HG02970 (cell line): ENCODE results near the gene GP5.

ENCODE experiments used
- ATAC-seq: cut with Tn5 transposase; IDR thresholded peaks from one replicate; pipeline ENCODE4 v1.9.1; 2021; ENCODE audit warnings: mild to moderate bottlenecking, moderate library complexity, moderate number of reproducible peaks; ENCODE audit not compliant: unreplicated experiment, low FRiP score

The GP5 gene

DNA sequence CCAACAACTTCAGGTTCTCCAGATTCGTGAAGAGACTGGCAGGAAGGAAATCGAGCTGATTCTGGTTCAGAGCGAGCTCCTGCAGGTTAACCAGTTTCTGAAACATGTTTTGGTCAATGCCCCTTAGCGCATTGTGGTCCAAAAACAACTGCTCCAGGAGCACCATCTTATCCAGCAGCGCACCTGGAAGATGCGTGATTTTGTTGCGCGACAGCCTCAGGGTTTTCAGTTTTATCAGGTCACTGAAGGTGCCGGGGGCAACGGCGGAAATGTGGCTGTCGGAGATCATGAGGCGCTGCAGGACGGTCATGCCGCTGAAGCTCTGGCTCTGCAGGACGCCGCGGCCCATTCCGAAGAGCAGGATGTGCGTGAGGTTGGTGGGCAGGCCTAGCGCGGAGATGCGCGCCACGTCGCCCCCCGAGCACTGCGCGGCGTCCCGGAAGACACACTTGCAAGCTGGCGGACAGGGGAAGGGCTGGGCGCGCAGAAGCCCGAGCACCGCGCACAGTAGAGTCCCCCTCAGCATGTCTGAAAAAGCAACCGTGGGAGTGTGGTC lies 1.2 kb downstream of the GP5 start:
- ATAC-seq: no peak

DNA sequence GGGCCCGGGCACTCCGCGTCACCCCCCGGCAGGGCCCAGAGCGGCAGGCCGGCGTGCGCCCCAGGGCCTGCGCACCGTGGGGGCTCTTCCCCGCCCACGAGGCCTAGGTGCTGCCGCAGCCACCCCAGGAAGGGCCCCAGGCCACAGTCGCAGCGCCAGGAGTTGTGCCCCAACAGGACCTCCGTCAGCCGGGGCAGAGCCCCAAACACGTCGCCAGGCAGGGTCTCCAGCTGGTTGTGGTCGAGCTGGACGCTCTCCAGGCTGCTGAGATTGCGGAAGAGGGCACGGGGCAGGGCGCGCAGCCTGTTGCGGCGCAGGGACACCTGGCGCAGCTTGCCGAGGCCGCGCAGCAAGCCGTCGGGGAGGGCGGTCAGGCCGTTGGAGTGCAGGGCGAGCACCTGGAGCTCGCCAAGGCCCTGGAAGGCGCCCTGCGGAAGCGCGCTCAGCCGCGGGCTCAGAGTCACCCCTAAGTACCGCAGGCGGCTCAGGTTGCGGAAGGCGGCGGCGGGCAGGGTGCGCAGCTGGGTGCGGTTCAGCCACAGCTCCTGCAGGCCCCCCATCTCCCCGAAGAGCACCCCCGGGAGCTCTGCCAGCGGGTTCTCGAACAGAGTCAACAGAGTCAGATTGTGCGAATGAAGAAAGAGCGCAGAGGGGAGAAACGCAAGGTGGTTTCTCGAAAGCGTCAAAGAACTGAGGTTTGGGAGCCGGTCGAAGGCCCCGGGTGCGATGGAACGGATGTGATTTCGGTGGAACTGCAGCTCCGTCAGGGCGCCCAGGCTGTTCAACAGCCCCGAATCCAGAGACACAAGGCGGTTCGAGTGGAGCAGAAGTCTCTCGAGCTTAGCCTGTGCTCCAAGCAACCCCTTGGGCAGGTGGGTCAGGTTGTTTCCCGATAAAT lies 2.0 kb downstream of the GP5 start:
- ATAC-seq: no peak

DNA sequence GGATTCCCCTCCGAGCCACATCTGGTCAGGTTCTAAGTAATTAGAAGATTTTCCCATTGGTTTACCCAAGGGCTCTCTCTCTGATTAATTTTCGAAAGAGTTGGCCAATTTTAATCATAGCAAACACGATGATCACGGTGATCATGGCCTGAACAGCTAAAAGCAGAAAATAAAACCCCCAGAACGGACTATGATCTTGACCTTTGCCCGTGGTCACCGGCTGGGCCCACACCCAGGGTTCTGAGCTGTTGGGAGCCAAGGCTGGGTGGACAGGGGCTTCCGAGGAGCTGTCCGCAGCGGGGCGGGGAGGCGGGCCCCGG lies 2.6 kb downstream of the GP5 start:
- no peak for ATAC-seq

DNA sequence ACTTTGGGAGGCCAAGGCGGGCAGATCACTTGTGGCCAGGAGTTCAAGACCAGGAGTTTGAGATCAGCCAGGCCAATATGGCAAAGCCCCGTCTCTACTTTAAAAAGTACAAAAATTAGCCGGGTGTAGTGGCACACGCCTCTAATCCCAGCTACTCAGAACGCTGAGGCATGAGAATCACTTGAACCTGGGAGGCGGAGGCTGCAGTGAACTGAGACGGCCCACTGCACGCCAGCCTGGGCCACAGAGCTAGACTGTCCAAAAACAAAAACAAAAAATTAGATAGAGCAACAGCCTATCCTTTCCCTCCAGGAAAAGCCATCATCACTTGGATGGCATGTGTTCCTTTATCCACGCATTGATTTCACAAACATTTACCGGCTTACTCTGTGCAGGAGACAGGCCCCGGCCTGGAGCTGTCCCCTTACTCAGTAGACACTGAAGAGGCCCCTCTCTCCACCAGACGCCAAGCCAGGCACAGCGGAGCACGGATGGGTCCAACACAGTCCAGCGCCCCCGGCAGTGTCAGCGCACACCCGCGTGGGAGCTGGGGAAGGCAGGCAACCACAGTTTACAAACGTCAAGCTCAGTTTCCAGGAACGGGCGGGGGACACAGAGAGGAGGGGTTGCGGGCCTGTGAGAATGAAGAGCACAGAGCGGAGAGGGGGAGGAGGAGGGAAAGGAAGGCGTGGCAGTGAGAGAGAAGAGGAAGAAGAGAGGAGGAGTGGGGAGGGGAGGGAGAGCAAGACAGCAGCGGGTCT lies 3.1 kb downstream of the GP5 start:
- no peak for ATAC-seq

DNA sequence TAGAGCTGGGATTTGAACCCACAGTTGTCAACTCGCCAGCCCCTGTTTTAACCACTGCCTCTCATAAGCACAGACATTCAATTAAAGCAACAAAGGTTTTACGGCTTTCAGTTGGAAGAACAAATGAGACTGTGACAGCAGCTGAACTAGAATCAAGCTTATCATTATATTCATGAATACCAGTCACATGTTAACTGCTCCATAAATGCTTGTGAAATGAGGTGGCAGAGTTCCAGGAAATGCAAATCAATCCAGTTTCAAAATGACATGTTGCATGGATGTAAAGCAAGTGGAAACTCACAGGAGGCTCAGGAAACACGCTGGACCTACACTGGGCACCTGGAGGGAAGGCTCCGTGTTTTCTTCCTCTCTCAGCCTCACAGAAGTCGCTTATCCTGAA lies 3.9 kb downstream of the GP5 start:
- no peak for ATAC-seq

DNA sequence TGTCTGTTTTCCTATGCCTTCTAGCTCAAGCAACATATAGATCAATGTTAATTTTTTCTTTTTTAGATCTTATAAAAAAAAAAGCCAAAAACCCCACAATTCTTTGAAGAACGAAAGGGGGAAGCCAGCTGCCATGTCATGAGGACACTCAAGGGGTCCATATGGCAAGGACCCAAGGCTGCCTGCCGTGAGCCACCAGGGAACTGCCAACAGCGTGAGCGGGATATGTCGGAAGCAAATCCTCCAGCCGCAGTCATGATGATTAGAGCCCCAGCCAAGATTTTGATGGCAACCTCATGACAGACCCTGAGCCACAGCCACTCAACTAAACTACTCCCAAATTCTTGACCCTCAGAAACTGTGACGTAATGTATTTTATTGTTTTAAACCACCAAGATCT lies 6.5 kb downstream of the GP5 start:
- ATAC-seq: no peak

DNA sequence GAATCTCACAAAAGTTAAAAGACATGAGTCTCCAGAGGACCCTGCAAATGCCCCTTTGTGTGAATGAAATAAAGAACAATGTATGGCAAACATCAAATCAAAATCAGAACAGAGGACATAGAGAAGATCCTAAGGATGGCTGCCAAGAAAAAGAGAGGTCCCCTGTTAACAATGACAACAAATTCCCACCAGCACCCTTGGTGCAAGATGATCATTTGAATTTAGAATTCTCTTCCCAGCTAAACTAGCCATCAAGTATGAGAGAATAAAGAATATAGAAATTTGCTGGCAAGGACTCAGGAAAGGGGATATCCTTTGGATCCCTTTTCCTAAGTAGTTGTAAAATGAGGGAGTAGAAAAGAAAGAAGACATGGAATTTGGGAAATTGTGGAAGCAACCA lies 8.2 kb downstream of the GP5 start:
- ATAC-seq: no peak

DNA sequence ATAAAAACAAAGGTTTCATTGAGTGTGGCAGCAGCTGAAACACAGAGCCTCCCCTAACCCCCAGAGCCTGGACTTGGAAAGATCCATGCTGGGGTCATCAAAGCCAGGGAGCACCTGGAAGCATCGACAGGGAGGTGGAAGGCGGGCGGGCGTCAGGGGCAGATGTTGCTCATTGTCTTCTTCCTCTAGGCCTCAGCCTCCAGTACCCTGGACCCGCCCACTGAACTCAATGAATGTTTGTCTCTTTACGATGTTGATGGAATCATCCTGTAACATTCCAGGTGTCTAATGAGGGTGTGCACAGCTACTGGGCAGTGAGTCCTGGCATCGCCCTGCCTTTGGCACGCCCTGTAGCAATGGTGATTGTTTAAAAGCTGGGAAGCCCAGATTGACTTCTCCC lies 9.8 kb downstream of the GP5 start:
- ATAC-seq: no peak

DNA sequence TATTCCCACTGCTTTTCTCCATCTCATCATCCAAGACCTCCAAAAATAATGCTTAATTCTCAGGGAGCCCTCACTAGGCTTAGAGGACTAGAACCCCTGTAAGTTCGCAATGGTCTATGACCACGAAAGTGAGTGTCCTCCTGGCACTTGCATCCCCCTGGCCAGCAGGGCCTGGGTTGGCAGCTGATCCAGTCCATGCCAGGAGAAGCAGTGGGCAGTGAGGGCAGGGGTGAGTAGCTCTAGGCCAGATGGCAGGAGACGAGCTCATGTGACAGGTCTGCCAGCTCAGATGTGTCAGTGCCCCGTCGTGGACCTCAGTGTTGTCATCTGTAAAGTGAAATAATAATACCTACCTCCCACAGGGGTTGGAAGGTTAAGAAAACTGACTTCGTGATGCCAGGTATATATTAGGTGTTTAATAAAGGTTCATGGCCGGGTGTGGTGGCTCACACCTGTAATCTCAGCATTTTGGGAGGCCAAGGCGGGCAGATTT lies 11.1 kb downstream of the GP5 start:
- ATAC-seq: no peak

DNA sequence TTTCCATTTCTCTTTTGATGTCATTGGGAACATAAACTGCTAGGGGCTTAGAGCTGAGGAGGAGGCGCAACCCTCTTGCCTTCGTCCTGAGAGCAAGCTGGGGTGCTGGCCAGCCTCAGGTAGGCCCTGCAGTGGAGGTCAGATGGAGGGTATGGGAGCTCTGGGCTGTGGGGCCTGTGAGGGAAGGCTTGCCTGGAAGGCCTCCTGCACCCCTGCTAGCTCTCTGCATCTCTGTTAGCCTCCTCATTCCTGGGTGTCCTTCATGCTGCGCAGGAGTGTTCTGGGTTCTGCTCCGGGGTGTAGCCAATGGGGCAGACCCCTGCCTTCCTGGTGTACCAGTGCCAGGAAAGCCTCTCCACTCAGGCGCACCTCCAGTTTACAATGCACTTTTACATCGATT lies 11.8 kb downstream of the GP5 start:
- ATAC-seq: no peak

DNA sequence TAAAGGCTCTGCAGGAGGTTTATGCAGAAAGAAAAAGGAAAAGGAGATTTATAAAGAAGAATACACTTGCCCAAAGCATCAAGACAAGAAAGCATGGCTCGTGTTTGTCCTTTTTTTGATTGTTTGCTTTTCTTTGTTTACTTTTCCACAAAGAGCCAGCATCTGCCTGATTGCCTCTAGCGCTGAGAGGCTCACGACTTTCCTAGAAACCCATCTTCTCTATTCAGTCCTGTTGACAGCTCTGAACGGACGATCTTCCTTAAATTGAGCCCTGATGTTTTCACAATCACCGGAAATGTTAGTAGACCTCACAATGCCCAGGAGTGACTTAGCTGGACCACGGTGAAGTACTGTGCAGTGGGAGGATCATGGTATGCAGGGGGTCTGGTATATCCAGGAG lies 12.4 kb downstream of the GP5 start:
- no peak for ATAC-seq

DNA sequence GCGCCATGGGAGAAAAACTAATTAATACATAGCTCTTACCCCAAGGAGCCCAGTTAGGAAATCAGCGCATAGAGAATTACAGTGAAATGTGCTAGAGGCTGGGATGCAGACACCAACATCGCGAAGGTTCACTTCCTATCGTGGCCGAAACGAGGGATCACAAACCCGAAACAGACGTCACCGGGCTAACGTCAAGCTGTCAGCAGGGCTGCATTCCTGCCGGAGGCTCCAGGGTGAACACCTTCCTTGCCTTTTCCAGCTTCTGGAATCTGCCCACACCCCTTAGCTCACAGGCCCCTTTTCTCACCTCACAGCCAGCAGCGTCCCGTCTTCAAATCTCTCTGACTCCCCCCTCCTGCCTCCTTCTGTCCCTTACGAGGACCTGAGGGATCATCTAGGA lies 13.0 kb downstream of the GP5 start:
- ATAC-seq: no peak

DNA sequence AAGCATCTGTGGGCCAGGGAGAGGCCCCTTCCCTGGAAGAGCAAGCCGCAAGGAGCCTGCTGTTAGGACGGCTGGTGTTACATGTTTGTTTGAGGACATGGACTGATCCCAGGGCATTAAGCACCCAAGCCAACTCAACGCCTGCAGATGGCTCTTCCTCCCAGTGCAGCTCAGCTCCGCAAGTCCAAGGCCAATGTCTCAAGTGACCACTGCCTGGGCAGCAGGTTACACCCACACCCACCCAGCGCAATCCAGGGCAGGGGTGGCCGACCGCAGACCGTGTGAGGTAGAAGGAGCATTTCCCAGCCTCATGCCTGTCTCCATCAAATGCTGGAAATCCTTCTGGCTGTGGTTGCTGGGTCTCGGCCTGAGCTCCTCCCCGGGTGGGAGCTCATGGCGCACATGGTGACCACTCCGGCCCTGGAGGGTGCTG lies 14.5 kb downstream of the GP5 start:
- no peak for ATAC-seq

DNA sequence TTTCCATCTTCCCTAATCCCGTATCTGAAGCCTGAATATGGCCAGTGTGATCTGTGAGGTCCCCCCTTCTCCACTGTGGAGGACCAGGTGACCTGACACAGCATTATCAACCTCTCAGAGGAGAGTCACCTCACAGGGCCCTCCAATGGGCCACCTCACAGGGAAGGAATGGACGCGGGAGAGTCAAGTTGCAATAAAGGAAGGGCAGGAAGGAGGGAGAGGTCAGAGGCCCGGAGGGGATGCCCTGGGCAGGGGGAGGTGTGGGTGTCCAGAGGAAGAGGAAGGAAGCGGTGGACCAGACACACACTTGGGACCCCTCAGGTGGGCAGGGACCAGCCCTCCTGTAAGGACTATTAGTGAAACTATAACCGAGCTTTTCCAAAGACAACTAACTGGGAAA lies 14.9 kb downstream of the GP5 start:
- no peak for ATAC-seq

DNA sequence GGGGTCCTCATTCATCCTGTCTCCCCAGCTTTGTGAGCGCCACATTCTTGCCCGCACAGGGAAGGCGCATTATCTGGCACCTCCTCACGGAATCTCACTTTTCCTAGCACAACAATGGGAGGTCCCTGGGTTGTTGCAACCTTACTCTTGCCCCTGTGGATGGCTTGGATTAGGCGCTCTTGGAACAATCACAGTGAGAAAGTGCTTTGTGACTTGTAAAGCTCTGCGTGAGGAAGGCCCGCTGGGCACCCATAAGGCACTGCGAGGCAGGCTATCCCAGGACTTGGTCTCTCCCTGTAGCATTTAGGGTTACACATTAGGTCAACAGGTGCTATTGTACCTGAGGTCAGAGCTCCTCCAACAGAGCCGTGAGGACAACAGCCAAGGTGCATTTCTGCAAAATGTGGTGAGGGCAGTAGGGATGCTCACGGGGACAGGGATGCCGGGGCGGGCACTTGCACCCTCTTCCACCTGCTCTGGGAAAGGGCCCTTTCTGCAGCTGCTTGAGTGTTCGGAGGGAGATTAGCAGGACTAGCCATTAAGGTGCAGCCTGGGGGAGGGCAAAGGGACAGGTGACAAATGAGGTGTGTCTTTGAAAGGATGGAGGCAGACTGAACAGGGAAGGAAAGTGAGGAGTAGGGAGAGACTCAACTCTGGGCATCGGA lies 15.7 kb downstream of the GP5 start:
- no peak for ATAC-seq

DNA sequence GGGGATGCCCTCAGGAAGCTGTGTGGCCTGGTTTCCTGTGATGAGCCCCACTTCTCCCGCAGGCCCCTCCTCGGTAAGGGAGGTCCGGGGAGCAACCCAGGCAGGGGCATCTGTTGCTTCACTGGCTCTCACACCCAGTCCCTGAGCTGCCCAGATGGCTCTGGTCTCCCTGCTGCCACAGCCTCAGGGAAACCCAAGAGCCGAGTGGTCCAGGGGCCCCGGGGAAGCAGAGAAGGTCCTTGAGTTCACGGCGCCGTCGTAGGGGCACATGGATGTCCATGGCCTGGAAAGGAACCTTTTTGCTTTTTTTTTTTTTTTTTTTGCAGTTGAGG lies 16.2 kb downstream of the GP5 start:
- ATAC-seq: no peak

DNA sequence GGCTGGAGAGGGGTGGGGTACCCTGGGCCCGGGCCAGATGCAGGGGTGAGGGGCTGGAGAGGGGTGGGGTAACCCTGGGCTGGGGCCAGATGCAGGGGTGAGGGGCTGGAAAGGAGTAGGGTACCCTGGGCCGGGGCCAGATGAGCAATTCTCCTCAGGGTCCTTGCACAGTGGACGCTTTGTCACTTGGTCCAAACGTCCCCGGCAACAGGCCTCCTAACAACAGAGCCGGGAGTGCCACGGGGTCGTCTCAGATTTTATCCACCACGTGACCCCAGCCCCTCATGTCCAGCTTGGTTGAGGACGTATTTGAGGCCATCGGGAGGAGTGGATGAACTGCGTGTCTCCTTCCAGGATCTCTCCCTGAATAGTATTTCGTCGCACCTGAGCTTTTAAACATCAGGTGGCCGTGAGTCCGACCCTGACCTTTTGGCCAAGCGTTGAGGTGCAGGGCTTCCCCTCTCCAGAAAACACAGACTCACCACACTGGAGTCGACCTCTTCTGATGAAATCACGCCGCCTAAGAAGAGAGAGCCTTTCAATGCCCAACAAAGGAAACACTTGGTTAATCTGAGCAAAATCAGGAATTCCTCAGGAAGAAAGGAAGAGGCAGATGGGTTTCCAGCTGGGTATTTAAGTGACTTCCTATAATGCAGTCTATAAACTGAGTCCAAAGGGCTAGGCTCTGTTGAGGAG lies 16.7 kb downstream of the GP5 start:
- ATAC-seq: no peak

DNA sequence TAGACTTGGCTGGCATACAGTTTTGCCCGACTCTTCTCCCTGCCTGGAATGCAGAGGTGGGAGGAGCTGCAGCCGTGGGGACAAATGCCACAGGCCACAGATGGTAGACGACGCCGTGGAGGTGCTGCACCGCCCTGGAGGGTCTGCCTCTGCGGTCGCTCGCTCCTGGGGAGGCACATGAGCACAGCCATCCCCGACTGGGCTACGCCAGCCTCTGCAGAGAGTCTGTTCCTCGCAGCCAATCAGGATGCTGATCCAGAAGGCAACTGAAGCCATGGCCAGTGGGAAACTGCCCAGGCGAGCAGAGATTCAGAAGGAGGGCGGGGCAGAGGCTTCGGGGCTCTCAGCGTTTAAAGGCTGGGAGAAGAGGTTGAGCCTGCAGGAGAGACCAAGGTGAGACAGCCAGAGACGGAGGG lies 17.6 kb downstream of the GP5 start:
- ATAC-seq: no peak

DNA sequence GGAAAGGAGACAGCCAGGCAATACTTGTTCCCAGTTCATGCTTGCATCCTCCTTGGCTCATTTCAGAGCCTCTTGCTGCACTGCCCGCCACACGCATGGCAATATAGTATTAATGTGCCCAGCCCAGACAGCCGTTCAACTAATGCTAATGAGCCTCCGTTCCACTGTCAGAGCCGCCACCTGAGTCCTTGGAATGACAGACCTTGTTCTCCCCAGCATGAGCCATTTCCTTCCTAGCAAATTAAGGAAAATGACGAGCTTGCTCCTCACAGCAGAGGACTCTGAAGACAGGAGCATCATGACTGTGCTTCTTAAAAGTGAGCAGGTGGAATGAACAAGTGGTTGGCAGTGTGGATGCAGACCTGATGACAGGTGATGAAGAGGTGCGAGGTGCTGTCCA lies 18.7 kb downstream of the GP5 start:
- ATAC-seq: no peak

DNA sequence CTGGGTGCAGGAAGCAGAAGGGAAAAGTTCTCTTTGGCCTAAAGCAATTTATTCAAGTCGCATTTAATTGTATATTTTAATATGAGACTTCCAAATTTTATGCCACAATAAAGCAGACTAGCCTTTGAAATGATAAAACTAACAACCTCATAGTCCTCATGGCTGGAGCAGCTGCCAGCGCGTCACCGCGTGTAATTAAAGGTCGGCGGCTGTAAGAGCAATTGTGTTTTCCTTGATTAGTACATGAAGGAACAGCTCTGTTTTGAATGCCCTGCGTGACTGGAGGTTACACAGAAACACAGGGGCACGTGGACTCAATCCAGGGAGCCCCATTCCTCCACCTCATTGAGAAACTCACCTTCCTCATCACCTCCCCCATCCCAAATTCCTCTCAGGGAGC lies 19.4 kb downstream of the GP5 start:
- ATAC-seq: no peak

DNA sequence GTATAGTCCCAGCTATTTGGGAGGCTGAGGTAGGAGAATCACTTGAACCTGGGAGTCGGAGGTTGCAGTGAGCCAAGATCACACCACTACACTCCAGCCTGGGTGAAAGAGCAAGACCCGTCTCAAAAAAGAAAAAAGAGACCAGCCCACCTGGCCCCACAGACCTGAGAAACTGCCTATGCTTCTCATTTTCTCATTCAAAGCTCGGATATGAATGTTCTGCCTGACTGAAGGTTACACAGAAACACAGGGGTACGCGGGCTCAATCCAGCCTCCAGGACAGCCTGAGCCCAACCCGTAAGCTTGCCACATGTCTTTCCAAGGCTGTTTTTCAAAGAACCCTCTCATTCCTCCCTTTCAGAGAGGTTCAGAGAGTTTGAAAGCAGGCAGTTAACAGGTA lies 19.8 kb downstream of the GP5 start:
- ATAC-seq: no peak
